GM10847 (cell line): Measurements from ENCODE around the gene FNIP1.

Experiments
- POLR2A ChIP-seq: IDR thresholded peaks from 2 replicates; pipeline ENCODE4 v1.6.1; 2011; ENCODE audit not compliant: insufficient read length; ENCODE audit errors: extremely low read depth

FNIP1 gene

DNA sequence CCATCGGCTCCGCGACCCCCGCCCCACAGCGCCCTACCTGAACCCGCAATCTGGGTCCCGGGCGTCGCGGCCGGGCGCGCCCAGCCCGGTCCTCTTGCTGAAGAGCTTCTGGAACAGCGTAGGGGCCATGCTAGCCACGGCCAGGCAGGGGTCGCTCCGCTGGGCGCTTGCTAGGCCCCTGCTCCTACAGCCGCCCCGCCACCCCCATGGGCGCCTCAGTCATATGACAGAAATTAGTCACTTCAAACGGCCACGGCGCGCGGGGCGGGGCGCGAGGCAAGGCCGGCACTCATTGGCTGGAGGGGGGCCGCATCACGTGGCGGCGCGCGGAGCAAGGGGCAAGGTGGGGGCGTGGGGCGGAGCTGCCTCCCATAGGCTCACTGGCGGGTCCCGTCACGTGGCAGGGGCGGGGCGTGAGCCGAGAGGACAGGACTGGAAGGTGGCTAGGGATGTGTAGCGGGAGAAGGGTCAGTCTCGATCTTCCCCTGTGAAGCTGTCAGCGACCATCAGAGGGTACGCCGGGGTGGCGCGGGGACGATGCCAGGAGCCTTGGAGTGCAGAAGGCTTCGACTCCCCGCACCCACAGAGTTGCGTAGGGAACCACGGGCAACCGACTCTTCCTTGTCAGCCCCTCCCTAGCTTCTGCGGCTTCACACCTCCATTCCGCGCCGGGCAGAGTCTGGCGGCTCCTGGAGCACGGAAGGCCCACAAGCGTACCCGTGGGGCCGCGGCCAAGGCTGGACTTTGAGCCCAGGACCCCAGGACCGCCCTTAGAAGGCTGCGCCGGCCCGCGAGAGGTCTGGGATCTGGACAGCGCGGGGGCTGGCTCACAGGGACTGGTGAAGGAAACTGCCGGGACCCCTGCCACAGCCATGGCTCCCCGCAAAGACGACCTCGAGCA is at the start of gene FNIP1:
Gene FNIP1, minus strand, starts transcription at position 225 of the 901 bp plus-strand sequence. Its CDS starts 96 bp downstream, at position 129.
- TF ChIP-seq POLR2A: peak; percentile 90

DNA sequence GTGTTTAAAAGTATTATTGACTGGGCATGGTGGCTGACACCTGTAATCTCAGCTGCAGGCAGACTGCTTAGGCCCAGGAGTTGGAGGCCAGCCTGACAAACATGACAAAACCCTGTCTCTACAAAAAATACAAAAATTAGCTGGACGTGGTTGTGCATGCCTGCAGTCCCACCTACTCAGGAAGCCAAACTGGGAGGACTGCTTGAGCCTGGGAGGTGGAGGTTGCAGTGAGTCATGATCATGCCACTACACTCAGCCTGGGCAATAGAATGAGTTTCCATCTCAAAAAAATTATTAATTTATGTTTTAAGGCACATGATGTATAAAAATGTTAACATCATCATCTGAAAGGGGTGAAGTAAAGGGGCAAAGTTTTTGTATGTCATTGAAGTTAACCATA is 49.7 kb upstream of the FNIP1 start:
- no peak for TF ChIP-seq POLR2A

DNA sequence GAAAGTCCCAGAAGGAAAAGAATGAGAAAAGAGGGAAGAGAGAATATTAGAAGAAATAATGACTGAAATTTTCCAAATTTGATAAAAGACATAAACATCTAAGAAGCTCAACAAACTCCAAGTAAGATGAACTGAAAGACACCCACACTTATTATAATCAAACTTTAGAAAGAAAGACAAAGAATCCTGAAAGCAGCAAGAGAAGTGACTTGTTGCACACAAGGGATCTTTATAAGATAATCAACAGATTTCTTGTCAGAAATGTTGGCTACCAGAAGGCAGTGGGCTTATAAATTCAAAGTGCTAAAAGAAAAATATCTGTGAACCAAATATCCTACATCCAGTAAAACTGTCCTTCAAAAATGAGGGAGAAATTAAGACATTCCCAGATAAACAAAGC is 49.0 kb upstream of the FNIP1 start:
- no peak for TF ChIP-seq POLR2A

DNA sequence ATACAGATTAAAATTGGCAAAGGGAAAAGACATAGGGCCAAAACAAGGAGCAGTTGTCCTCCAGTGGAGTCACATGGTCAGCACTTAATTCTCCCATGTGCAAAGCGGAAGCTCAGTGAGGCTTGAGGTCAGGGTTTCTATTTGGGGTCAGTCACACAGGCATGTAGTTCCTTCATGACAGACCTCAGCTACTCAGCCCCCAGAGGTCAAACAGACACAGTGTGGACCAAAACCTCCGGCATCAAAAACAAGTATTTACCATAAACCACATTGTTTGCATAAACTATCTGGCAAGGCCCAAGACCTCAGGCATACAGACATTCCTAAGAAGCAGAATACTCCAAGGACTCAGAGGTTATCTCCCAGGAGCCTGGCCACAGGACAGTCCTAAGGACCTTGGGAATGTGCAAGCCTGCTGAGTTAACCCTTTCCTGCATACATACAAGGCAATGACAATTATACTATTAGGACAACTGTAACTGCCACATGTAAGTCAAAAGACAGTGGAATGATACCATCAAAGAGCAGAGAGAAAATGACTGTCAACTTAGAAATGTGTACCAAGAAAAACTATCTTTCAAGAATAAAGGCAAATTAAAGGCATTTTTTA is 28.7 kb upstream of the FNIP1 start:
- no peak for TF ChIP-seq POLR2A

DNA sequence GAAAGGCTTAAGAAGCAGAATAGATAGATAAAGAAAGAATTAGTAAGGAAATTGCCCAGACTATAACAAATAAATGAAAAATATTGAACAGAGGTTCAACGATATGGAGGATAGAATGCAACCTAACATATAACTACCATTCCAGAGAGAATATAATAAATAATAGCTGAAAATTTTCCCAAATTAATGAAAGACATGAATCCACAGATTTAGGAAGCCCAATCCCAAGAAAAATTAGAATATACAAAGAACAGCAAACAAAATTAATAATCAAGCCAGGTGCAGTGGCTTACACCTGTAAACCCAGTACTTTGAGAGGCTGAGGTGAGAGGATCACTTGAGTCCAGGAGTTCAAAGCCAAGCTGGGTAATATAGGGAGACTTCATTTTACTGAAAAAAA is 27.8 kb upstream of the FNIP1 start:
- TF ChIP-seq POLR2A: no peak

DNA sequence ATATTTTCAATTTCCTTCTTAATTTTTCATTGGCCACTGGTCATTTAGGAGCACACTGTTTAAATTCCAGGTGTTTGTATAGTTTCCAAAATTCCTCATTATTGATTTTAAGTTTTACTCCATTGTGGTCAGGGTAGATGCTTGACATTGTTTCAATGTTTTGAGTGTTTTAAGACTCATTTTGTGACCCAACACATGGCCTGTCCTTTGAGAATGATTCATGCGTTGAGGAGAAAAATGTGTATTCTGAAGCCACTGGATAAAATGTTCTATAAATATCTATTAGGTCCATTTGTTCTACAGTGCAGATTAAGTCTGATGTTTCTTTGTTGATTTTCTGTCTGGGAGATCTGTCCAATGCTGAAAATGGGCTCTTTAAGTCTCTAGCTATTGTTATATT is 24.4 kb upstream of the FNIP1 start:
- no peak for TF ChIP-seq POLR2A

DNA sequence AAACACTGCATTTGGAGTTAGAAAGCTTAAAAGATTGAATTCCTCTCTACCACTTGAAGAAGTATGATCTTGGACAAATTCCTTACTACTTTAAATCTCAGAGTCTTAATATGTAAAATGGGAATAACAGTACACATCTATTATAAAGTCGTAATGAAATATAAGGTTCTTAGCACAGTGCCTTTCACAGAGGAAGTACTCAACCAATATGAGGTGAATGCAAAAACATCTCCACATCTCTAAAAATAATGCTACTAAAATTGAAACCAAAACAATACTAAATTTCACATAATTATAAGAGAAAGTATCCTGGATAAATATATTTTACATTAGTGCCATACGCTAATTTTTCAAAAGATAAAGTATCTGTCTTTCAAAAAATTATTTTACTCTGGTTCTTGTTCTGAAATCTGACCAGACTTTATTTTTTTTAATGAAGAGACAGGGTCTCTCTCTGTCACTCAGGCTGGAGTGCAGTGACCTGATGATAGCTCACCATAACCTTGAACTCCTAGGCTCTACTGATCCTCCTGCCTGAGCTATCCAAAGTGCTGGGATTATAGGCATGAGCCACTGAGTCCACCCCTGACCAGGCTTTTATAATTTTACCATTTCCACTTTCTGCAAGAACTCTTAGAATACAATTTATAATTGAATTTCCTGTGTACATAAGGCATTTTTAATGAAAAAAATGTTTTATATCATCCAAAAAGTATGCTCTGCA is 21.3 kb upstream of the FNIP1 start:
- no peak for TF ChIP-seq POLR2A

DNA sequence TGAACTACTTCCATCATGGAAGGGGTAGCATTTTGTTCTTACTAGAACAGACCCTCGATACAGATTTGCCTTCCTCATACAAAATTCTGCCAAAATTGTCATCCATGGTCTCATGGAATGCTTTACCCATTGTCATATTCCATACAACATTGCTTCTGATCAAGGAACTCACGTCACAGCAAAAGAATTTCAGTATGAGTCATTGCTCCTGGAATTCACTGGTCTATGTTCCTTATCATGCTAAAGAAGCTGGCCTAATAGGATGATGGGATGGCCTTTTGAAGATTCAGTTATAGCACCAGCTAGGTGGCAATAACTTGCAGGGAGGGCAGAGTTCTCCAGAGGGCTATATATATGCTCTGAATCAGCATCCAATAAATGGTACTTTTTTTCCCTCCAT is 18.2 kb upstream of the FNIP1 start:
- TF ChIP-seq POLR2A: no peak

DNA sequence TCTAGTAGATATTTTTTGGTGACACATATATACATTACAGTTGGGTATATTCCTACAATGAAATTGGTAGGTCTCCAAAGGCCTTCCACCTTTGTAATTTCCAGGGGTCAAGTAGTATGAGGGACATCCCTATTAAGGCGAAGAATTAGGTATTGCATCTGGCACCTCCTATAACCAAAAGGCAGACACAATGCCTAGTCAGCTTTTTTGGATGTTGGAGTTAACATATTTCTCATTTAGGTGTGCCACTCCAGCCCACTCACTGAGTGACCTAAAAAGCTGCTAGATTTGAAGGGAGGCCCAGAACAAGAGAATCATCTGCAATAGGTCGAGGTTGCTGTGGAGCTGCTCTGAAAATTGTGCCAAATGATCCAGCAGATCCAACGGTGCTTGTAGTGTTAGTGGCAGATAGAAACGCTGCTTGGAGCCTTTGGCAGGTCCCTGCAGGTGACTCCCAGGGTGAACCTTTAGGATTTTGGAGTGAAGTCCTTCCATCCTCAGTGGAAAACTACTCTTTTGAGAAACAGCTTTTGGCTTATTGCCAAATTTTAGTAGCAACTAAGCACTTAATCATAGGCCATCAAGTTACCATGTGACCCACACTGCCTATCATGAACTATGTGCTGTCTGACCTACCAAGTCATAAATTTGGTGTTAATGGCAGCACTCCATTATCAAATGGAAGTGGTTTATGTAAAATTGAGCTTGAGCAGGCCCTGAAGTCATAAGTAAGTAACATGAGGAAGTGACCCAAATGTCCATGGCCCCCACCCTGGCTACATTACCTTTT is 15.7 kb upstream of the FNIP1 start:
- no peak for TF ChIP-seq POLR2A

DNA sequence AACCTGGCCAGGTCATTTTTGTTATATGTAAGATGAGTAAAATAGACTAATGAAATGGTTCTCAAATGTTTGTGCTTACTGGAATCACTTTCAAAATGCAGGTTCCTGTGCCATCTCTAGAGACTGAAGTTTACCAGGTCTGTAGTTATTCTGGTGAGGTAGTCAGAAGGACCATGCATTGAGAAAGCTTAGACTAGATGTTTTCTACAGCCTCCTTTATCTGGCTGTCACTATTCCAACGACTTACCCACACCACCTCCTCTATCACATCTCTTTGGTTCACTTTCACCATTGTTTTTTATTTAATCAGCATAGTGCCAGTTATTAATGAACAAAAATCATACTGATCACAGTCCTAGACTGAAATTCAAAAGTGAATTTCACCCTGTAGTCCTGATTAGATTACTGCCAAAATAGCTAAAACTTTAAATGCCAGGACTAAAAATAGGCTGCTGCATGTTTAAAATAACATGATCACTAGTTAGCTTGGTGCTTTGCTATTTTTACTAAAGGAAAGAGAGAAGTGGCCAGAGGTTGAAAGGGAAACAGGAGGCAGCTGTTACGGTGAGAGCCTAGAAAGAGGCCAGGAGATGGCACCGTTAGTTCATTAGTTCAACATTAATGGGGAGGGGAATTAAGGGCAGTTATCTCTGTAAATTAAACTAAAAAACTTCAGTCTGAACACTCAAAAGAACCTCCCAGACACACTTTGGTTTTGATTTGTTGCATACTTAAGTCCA is 13.9 kb upstream of the FNIP1 start:
- no peak for TF ChIP-seq POLR2A

DNA sequence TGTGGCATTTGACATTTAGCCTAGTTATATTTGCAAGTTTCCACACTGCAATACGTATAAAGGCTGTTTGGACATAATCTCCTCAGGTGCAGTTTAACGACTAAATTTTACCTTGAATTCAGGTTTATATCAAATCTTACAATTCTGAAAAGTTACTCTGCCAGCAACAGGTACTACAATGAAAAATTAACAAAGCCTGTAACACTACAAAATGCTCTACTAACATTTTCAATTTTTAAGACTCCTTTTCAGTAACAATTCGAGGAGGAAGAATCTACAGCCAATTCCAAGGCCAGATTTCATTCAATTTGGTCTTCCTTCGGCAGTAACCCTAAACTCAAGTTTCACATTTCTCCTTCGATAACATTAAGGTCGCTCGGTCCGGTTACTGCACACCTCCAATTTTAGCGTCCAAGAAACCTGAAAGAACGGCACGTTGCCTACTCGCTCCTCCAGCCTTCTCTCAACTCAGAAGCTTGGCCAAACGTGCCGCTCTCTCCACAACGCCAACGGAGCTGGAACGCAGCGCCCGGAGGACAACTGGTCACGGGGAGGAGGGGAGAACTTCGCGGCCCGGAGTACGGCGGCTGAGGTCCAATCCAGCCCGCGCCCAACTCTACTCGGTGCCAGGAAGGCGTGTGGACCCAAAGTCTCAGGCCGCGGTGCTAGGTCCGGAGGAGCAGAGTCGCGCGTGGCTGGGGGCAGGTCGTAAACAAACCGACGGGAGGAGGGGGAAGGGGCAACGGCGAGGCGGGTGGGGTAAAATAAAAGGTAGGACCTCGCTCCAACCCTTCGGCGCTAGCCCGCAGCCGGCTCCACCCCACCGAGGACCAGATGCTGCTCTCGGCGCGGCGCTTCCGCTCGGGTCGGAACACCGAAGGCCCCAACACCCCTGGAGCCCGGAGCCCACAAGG is 681 bp downstream of the FNIP1 start:
- no peak for TF ChIP-seq POLR2A

DNA sequence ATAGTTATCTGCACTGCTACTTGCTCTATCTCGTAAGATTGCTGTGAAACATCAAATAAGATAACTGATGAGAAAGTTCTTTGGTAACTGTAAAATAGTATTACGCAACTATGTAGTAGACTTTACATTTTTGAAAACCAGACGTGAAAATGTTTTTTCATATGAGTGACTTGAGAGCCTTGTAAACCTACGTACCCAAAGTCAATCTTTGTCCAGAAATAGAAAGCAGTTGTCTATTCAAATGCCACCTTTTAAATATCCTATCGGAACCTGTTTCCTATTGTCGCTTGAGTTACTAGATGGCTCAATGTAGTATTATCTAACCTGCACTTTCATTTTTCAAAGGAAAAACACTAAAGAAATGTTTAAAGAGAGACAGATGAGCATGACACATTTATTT is 1.6 kb downstream of the FNIP1 start:
- TF ChIP-seq POLR2A: no peak

DNA sequence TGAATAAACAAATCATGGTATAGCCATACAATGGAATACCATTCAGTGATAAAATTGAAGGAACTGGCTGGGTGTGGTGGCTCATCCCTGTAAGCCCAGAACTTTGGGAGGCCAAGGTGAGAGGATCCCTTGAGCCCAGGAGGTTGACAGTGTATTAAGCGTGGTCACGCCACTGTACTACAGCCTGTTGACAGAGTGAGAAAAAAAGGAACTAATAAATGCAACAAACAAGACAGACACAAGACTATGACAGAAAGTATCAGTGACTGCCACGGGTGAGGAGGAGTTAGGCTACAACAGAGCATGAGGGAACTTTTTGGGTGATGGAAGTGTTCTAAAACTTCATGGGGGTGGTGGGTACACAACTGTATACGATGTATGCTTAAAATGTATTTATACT is 2.2 kb downstream of the FNIP1 start:
- no peak for TF ChIP-seq POLR2A
